Stimulated activated CD4-positive, alpha-beta T cell treated with anti-CD3 and anti-CD28 coated beads, Interleukin-15, amount 100 ng/mL, for 24 hours (primary cell): ENCODE measurements around the gene KIF26B.

ENCODE experiments used
- DNase-seq: peaks from one replicate; pipeline ENCODE4 v3.0.0-alpha.2; 2020

KIF26B gene

GRCh38 chr1:245211035-245211749 lies 56.4 kb downstream of the KIF26B start:
- DNase-seq: no peak

GRCh38 chr1:245211761-245212160 lies 57.0 kb downstream of the KIF26B start:
- DNase-seq: no peak

GRCh38 chr1:245212221-245212710 lies 57.5 kb downstream of the KIF26B start:
- no peak for DNase-seq

GRCh38 chr1:245213066-245213831 lies 58.5 kb downstream of the KIF26B start:
- DNase-seq: no peak

- DNase-seq: no peak
Observed at GRCh38 chr1:245215071-245215470, 60.3 kb downstream of the KIF26B start.

- no peak for DNase-seq
Observed at GRCh38 chr1:245216366-245217115, 61.8 kb downstream of the KIF26B start.

- DNase-seq: no peak
Observed at GRCh38 chr1:245217853-245218608, 63.2 kb downstream of the KIF26B start.

- no peak for DNase-seq
Observed at GRCh38 chr1:245220381-245220985, 65.7 kb downstream of the KIF26B start.

GRCh38 chr1:245221805-245222204 lies 67.0 kb downstream of the KIF26B start:
- DNase-seq: no peak

GRCh38 chr1:245222931-245223595 lies 68.3 kb downstream of the KIF26B start:
- no peak for DNase-seq

- DNase-seq: no peak
Observed at GRCh38 chr1:245225322-245226202, 70.8 kb downstream of the KIF26B start.

- DNase-seq: no peak
Observed at GRCh38 chr1:245226203-245226499, 71.4 kb downstream of the KIF26B start.

GRCh38 chr1:245229051-245229450 lies 74.3 kb downstream of the KIF26B start:
- no peak for DNase-seq

GRCh38 chr1:245232931-245233330 lies 78.1 kb downstream of the KIF26B start:
- DNase-seq: no peak

GRCh38 chr1:245234217-245235081 lies 79.7 kb downstream of the KIF26B start:
- DNase-seq: no peak

- no peak for DNase-seq
Observed at GRCh38 chr1:245235156-245235555, 80.4 kb downstream of the KIF26B start.

GRCh38 chr1:245240648-245241165 lies 85.9 kb downstream of the KIF26B start:
- DNase-seq: no peak

- DNase-seq: no peak
Observed at GRCh38 chr1:245241526-245242130, 86.8 kb downstream of the KIF26B start.

- DNase-seq: no peak
Observed at GRCh38 chr1:245242989-245243388, 88.2 kb downstream of the KIF26B start.
